Subcutaneous adipose tissue (tissue), 4 donors: ENCODE measurements around the gene CCNA1. TPM values are rescaled to one million over a fixed set of nuclear protein-coding genes. Genes with fewer than 3 reads are reported as not detected.

Experiments
- total RNA-seq, 4 donors: library from RNA; depleted of rRNA; stranded (reverse); fragments of >200 nt; gene quantifications; one replicate each; pipeline ENCODE4 v1.1.0, GENCODE V29; 2016
- TF ChIP-seq, protein P1 (sequence below): fragments of 450-650 bp; IDR thresholded peaks from one replicate; pipeline ENCODE4 v1.5.1; 2016; ENCODE audit warnings: low read depth, mild to moderate bottlenecking, control low read depth, antibody characterized with exemption, moderate library complexity

Gene CCNA1
- 1 to 10 TPM in 1 of 4 donors, under 1 TPM in 2, not detected in 1; 0.22 to 1.2 (median 0.38) TPM for total RNA-seq

DNA sequence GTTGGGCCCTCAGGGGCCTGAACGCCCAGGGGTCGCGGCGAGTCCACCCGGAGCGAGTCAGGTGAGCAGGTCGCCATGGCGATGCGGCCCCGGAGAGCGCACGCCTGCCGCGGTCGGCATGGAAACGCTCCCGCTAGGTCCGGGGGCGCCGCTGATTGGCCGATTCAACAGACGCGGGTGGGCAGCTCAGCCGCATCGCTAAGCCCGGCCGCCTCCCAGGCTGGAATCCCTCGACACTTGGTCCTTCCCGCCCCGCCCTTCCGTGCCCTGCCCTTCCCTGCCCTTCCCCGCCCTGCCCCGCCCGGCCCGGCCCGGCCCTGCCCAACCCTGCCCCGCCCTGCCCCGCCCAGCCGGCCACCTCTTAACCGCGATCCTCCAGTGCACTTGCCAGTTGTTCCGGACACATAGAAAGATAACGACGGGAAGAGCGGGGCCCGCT, at the start of gene CCNA1:
Gene CCNA1, plus strand, starts transcription at position 390 of the 439 bp plus-strand sequence. CDS start 562 bp downstream, outside the sequence.
- TF ChIP-seq, protein P1, sequence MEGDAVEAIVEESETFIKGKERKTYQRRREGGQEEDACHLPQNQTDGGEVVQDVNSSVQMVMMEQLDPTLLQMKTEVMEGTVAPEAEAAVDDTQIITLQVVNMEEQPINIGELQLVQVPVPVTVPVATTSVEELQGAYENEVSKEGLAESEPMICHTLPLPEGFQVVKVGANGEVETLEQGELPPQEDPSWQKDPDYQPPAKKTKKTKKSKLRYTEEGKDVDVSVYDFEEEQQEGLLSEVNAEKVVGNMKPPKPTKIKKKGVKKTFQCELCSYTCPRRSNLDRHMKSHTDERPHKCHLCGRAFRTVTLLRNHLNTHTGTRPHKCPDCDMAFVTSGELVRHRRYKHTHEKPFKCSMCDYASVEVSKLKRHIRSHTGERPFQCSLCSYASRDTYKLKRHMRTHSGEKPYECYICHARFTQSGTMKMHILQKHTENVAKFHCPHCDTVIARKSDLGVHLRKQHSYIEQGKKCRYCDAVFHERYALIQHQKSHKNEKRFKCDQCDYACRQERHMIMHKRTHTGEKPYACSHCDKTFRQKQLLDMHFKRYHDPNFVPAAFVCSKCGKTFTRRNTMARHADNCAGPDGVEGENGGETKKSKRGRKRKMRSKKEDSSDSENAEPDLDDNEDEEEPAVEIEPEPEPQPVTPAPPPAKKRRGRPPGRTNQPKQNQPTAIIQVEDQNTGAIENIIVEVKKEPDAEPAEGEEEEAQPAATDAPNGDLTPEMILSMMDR: no peak

DNA sequence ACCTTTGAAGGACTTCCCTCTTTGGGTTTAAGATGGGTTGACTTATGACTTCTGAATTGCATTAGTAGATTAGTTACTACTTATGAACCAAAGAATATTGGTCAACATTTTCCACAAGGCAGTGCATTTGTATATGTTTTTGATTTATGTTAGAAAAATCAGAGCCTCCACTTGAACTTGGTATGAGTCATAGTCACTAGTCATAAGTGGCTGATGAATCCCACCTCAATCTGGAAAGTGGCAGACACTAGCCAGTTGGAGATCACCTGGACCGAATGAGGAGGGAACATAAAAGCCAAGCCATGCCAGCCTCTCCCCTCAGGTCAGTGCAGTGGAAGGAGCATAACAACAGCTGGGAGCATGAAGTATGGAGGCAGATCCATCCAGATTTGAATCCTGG, 46.8 kb upstream of the CCNA1 start:
- TF ChIP-seq, protein P1: no peak

- TF ChIP-seq, protein P1: no peak
Observed at GRCh38 chr13:36395280-36395679, 37.0 kb upstream of the CCNA1 start.

- TF ChIP-seq, protein P1: no peak
Observed at GRCh38 chr13:36405151-36405550, 27.1 kb upstream of the CCNA1 start.

DNA sequence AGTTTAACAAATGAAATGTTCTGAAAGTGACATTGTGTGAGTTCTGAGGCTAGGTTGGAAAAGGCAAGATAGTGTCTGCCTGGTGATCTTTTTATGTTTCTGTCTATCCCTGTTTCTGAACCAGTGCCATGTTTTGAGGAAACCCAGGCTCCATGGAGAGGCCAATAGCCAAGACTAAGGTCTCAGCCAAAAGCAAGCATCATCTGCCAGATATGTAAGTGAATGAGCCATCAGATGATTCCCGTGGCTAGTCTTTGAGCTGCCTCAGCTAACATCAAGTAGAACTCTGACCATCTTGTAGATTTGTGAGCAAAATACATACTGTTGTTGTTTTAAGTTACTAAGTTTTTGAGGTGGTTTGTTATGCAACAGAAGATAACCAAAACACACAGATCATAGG, 19.6 kb upstream of the CCNA1 start:
- TF ChIP-seq, protein P1: no peak

- TF ChIP-seq, protein P1: no peak
Observed at GRCh38 chr13:36413161-36413560, 19.1 kb upstream of the CCNA1 start.

GRCh38 chr13:36414461-36414860, 17.8 kb upstream of the CCNA1 start:
- TF ChIP-seq, protein P1: no peak
